ENCODE results near the gene HPGD. TPM values are rescaled to one million over a fixed set of nuclear protein-coding genes. Genes with fewer than 3 reads are reported as not detected.

The HPGD gene
- total RNA-seq, 2 experiments from 2014 or later, result 0.76 TPM; not detected in 1

GRCh38 chr4:174461466-174462106, 60.7 kb downstream of the HPGD start:
- Histone ChIP-seq H3K36me3 (ENCODE audit: insufficient read depth, low read length) (no peaks in the 10 kb centered on the region), H3K4me3 (ENCODE audit: low read depth, low read length, poor library complexity, severe bottlenecking) (no peak overlapping the region), H3K9me2 (ENCODE audit: insufficient read depth, low read length) (no peaks in the 10 kb centered on the region), H3K27ac (ENCODE audit: low read depth, low read length, poor library complexity, severe bottlenecking) (no peak overlapping the region), H2AFZ (ENCODE audit: low read length) (no peak overlapping the region), H3K79me2 (ENCODE audit: insufficient read depth, low read depth, low read length) (no peaks in the 10 kb centered on the region), H3K9me3 (ENCODE audit: low read length) (no peaks in the 10 kb centered on the region), H3K4me1 (ENCODE audit: insufficient read depth, low read length, poor library complexity, severe bottlenecking) (no peaks in the 10 kb centered on the region), H3K4me2 (ENCODE audit: low read length) (no peak overlapping the region), H4K20me1 (ENCODE audit: insufficient read depth, low read length) (no peaks in the 10 kb centered on the region)
- ChIA-PET CTCF (ENCODE audit: unreplicated experiment) (no interaction called here), POLR2A (interaction anchor here (0.5 to 0.7 kb wide), 3 partner anchors 13 to 198 kb away, joined by 3 read pairs; no protein-coding TSS in a partner anchor)
- no TSS peak for BruUV-seq (replicated peaks)
- TF ChIP-seq EZH2phosphoT487 (IDR thresholded peaks at IDR 0.05; ENCODE audit: borderline replicate concordance, low read depth, low read length) (no peak), CTCF (conservative IDR thresholded peaks at IDR 0.05; ENCODE audit: low read length) (no peak)
- no peak for DNase-seq (ENCODE audit: low spot score)
- intact Hi-C loops (cut with micrococcal nuclease; ENCODE audit: unreplicated experiment), result no loop called here

DNA sequence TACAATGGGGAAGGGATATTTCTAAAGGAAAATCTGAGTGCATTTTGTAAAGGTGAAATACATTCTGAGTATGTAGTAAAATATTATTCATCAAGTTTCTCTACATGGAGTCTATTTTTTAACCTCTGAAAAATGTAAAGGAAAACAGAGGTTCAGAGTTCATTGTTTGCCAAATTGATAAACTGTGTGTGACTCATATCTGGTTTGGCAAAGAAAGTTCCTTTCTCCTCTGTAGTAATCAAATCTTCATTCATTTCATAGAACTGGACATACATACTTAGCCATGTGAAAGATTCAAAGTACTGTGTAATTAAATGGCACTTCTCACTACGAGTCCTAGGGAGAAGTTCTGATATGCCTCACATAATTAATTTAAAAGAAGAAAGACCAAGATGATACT, 61.6 kb downstream of the HPGD start:
- H3K79me2 ChIP-seq (ENCODE audit: insufficient read depth, low read depth, low read length), result no peaks in the 10 kb centered on the region
- no peaks in the 10 kb centered on the region for H4K20me1 ChIP-seq (ENCODE audit: insufficient read depth, low read length)
- no peak overlapping the region for H3K4me3 ChIP-seq (ENCODE audit: low read depth, low read length, poor library complexity, severe bottlenecking)
- no peaks in the 10 kb centered on the region for H3K9me2 ChIP-seq (ENCODE audit: insufficient read depth, low read length)
- TF ChIP-seq EZH2phosphoT487 (IDR thresholded peaks at IDR 0.05; ENCODE audit: borderline replicate concordance, low read depth, low read length) (no peak), CTCF (conservative IDR thresholded peaks at IDR 0.05; ENCODE audit: low read length) (no peak)
- POLR2A ChIA-PET, result interaction anchor here (0.7 kb wide), 1 partner anchor 14 kb away, joined by 3 read pairs; no protein-coding TSS in a partner anchor
- no peaks in the 10 kb centered on the region for H3K9me3 ChIP-seq (ENCODE audit: low read length)
- H2AFZ ChIP-seq (ENCODE audit: low read length), result no peak overlapping the region
- CTCF ChIA-PET (ENCODE audit: unreplicated experiment), result no interaction called here
- H3K4me2 ChIP-seq (ENCODE audit: low read length), result no peak overlapping the region
- H3K36me3 ChIP-seq (ENCODE audit: insufficient read depth, low read length), result no peaks in the 10 kb centered on the region
- DNase-seq (ENCODE audit: low spot score), result no peak
- no peak overlapping the region for H3K27ac ChIP-seq (ENCODE audit: low read depth, low read length, poor library complexity, severe bottlenecking)
- intact Hi-C loops (cut with micrococcal nuclease; ENCODE audit: unreplicated experiment), result no loop called here
- no TSS peak for BruUV-seq (replicated peaks)
- no peaks in the 10 kb centered on the region for H3K4me1 ChIP-seq (ENCODE audit: insufficient read depth, low read length, poor library complexity, severe bottlenecking)

DNA sequence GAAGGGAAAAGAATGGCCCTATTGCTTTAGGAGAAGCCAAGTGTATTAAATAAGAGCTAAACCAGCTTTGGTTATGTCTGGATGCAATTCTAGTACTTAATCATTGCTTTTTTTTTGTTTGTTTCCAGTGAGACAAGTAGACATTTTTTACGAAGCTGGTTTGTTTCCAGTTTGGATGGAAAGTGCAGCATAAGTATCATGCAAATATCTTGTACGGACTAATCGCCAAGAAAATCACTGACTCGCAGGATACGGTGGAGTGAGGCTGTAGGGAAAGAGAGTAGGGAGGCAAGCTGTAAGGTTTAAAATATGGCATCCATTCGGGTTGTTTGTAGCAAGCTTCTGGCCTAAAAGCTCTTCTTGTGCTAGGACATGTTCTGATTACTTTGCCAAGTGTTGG, 64.8 kb downstream of the HPGD start:
- Histone ChIP-seq H3K27ac (ENCODE audit: low read depth, low read length, poor library complexity, severe bottlenecking) (no peak overlapping the region), H3K9me2 (ENCODE audit: insufficient read depth, low read length) (no peaks in the 10 kb centered on the region), H4K20me1 (ENCODE audit: insufficient read depth, low read length) (no peaks in the 10 kb centered on the region), H3K79me2 (ENCODE audit: insufficient read depth, low read depth, low read length) (no peaks in the 10 kb centered on the region), H3K36me3 (ENCODE audit: insufficient read depth, low read length) (no peaks in the 10 kb centered on the region), H3K9me3 (ENCODE audit: low read length) (no peaks in the 10 kb centered on the region), H3K4me1 (ENCODE audit: insufficient read depth, low read length, poor library complexity, severe bottlenecking) (no peaks in the 10 kb centered on the region), H3K4me2 (ENCODE audit: low read length) (no peak overlapping the region), H3K4me3 (ENCODE audit: low read depth, low read length, poor library complexity, severe bottlenecking) (no peak overlapping the region), H2AFZ (ENCODE audit: low read length) (no peak overlapping the region)
- DNase-seq (ENCODE audit: low spot score), result no peak
- CTCF ChIA-PET (ENCODE audit: unreplicated experiment), result no interaction called here
- TF ChIP-seq EZH2phosphoT487 (IDR thresholded peaks at IDR 0.05; ENCODE audit: borderline replicate concordance, low read depth, low read length), result no peak
- TF ChIP-seq CTCF (conservative IDR thresholded peaks at IDR 0.05; ENCODE audit: low read length), result no peak
- intact Hi-C loops (cut with micrococcal nuclease; ENCODE audit: unreplicated experiment), result no loop called here
- BruUV-seq (replicated peaks), result no TSS peak
- POLR2A ChIA-PET, result interaction anchor here (1.4 kb wide), 1 partner anchor 16 kb away, joined by 6 read pairs; no protein-coding TSS in a partner anchor
